GM18511 (cell line): ENCODE measurements around the gene TMEM50B.
"Not testable (repeated sequence)": the region's sequence is repeated elsewhere in the genome, so short reads cannot be mapped to it uniquely, and the experiment has no call there.

Source experiments
- ATAC-seq: cut with Tn5 transposase; IDR thresholded peaks from one replicate; pipeline ENCODE4 v1.9.1; 2021; ENCODE audit warnings: mild to moderate bottlenecking, moderate library complexity; ENCODE audit not compliant: unreplicated experiment

TMEM50B gene

GRCh38 chr21:33479679-33480480 lies at the start of gene TMEM50B:
TMEM50B (minus strand) TSS chr21:33479974; CDS start chr21:33468885, 11,089 bp downstream.
- peak; percentile 87 for ATAC-seq

- ATAC-seq = no peak
Measured at GRCh38 chr21:33522953-33523349, 43.2 kb upstream of the TMEM50B start.

- ATAC-seq = no peak
Measured at GRCh38 chr21:33522297-33522952, 42.7 kb upstream of the TMEM50B start.

GRCh38 chr21:33518899-33519298 lies 39.1 kb upstream of the TMEM50B start:
- no peak for ATAC-seq

- no peak for ATAC-seq
Measured at GRCh38 chr21:33514229-33514628, 34.5 kb upstream of the TMEM50B start.

- no peak for ATAC-seq
Measured at GRCh38 chr21:33512481-33512880, 32.7 kb upstream of the TMEM50B start.

- ATAC-seq = no peak
Measured at GRCh38 chr21:33511639-33512038, 31.9 kb upstream of the TMEM50B start.

- ATAC-seq = no peak
Measured at GRCh38 chr21:33510826-33511225, 31.1 kb upstream of the TMEM50B start.

GRCh38 chr21:33507003-33507402 lies 27.2 kb upstream of the TMEM50B start:
- not testable (repeated sequence) for ATAC-seq

GRCh38 chr21:33505833-33506232 lies 26.1 kb upstream of the TMEM50B start:
- ATAC-seq = no peak

GRCh38 chr21:33496345-33496744 lies 16.6 kb upstream of the TMEM50B start:
- ATAC-seq = no peak

- ATAC-seq = no peak
Measured at GRCh38 chr21:33495743-33496142, 16.0 kb upstream of the TMEM50B start.

- no peak for ATAC-seq
Measured at GRCh38 chr21:33493756-33494155, 14.0 kb upstream of the TMEM50B start.

GRCh38 chr21:33492571-33492970 lies 12.8 kb upstream of the TMEM50B start:
- ATAC-seq = no peak

- peak; percentile 98 for ATAC-seq
Measured at GRCh38 chr21:33491373-33492102, 11.8 kb upstream of the TMEM50B start, which contains the start of gene DNAJC28. DNAJC28 (minus strand) TSS chr21:33491716; CDS start chr21:33489393, 2,323 bp downstream.

- no peak for ATAC-seq
Measured at GRCh38 chr21:33490991-33491372, 11.2 kb upstream of the TMEM50B start.

- no peak for ATAC-seq
Measured at GRCh38 chr21:33488936-33489335, 9.2 kb upstream of the TMEM50B start.

- no peak for ATAC-seq
Measured at GRCh38 chr21:33487996-33488395, 8.2 kb upstream of the TMEM50B start.

- no peak for ATAC-seq
Measured at GRCh38 chr21:33481314-33481943, 1.7 kb upstream of the TMEM50B start.

- ATAC-seq = peak; percentile 0
Measured at GRCh38 chr21:33480481-33481103, 818 bp upstream of the TMEM50B start.
